ENCODE results near the gene SAMMSON. TPM values are rescaled to one million over a fixed set of nuclear protein-coding genes. Genes with fewer than 3 reads are reported as not detected.

The SAMMSON gene
- total and polyA plus RNA-seq, 2 experiments from 2014 or later, result not detected

- no peak overlapping the region for H3K27ac ChIP-seq (ENCODE audit: low read depth)
- no peak overlapping the region for H3K4me3 Mint-ChIP-seq
- DNase-seq (ENCODE audit: low spot score) (no peak), ATAC-seq (no peak)
- H3K36me3 ChIP-seq (ENCODE audit: insufficient read depth), result no peaks in the 10 kb centered on the region
- peaks cover 4% of the 10 kb centered on the region for H3K27me3 Mint-ChIP-seq (ENCODE audit: insufficient read depth, low read depth, poor library complexity)
- H3F3A ChIP-seq (replicated peaks; ENCODE audit: low read depth), result no peaks in the 10 kb centered on the region
- no peak overlapping the region for H3K4me3 ChIP-seq
- 0 out of 2 replicates have a peak, but pooled peaks cover 6% of the 10 kb centered on the region for H3K27me3 ChIP-seq (ENCODE audit: insufficient read depth)
- H3K79me2 ChIP-seq (replicated peaks; ENCODE audit: insufficient read depth), result no peaks in the 10 kb centered on the region
- H3K36me3 Mint-ChIP-seq (ENCODE audit: low read depth), result no peaks in the 10 kb centered on the region; the same call in 2 of the 3 replicates
- peaks cover 7% of the 10 kb centered on the region; the same call in 2 of the 3 replicates for H3K4me1 Mint-ChIP-seq
- no peak overlapping the region for H3K27ac Mint-ChIP-seq
- no peaks in the 10 kb centered on the region for H4K20me1 ChIP-seq (replicated peaks; ENCODE audit: insufficient read depth)
- no peaks in the 10 kb centered on the region; the same call in 1 of the 2 replicates for H3K4me1 ChIP-seq (ENCODE audit: insufficient read depth)
- H2AFZ ChIP-seq, result no peak overlapping the region
- no peaks in the 10 kb centered on the region for H3K9me3 Mint-ChIP-seq
- H3K9me2 ChIP-seq (ENCODE audit: insufficient read depth), result peaks cover 11% of the 10 kb centered on the region; the same call in 1 of the 2 replicates
- no peak overlapping the region for H3K4me2 ChIP-seq
- no peak for TF ChIP-seq ZNF331 (CRISPR knock-in tag; IDR thresholded peaks at IDR 0.05; ENCODE audit: low read depth)
- TF ChIP-seq ETS1 (IDR thresholded peaks at IDR 0.05), result no peak
- no peak for TF ChIP-seq JUNB (IDR thresholded peaks at IDR 0.05; ENCODE audit: unreplicated experiment)
- TF ChIP-seq EZH2phosphoT487 (IDR thresholded peaks at IDR 0.05; ENCODE audit: unreplicated experiment), result no peak
- TF ChIP-seq NANOG (IDR thresholded peaks at IDR 0.05; ENCODE audit: borderline replicate concordance), result no peak
- no peak for TF ChIP-seq ZNF114 (CRISPR knock-in tag; IDR thresholded peaks at IDR 0.05)
- no peak for TF ChIP-seq CREB1 (CRISPR knock-in tag; IDR thresholded peaks at IDR 0.05; ENCODE audit: low read depth)
Observed at GRCh38 chr3:69985266-69985665, 14.3 kb upstream of the SAMMSON start.

GRCh38 chr3:69986419-69986818 lies 13.1 kb upstream of the SAMMSON start:
- no peak overlapping the region for H3K27ac Mint-ChIP-seq
- 0 out of 2 replicates have a peak, but pooled peaks cover 6% of the 10 kb centered on the region for H3K27me3 ChIP-seq (ENCODE audit: insufficient read depth)
- H4K20me1 ChIP-seq (replicated peaks; ENCODE audit: insufficient read depth), result no peaks in the 10 kb centered on the region
- H3K36me3 ChIP-seq (ENCODE audit: insufficient read depth), result no peaks in the 10 kb centered on the region
- no peaks in the 10 kb centered on the region for H3K79me2 ChIP-seq (replicated peaks; ENCODE audit: insufficient read depth)
- no peaks in the 10 kb centered on the region for H3F3A ChIP-seq (replicated peaks; ENCODE audit: low read depth)
- no peaks in the 10 kb centered on the region for H3K36me3 Mint-ChIP-seq (ENCODE audit: low read depth)
- no peak overlapping the region for H2AFZ ChIP-seq
- peaks cover 4% of the 10 kb centered on the region for H3K27me3 Mint-ChIP-seq (ENCODE audit: insufficient read depth, low read depth, poor library complexity)
- DNase-seq (ENCODE audit: low spot score) (no peak), ATAC-seq (no peak)
- H3K4me2 ChIP-seq, result no peak overlapping the region
- H3K9me2 ChIP-seq (ENCODE audit: insufficient read depth), result peaks cover 6% of the 10 kb centered on the region; the same call in 1 of the 2 replicates
- H3K4me3 Mint-ChIP-seq, result no peak overlapping the region
- H3K4me1 Mint-ChIP-seq, result peaks cover 7% of the 10 kb centered on the region; the same call in 2 of the 3 replicates
- no peak overlapping the region for H3K4me3 ChIP-seq
- H3K27ac ChIP-seq (ENCODE audit: low read depth), result no peak overlapping the region
- no peaks in the 10 kb centered on the region for H3K9me3 Mint-ChIP-seq
- no peaks in the 10 kb centered on the region; the same call in 1 of the 2 replicates for H3K4me1 ChIP-seq (ENCODE audit: insufficient read depth)
- TF ChIP-seq POLR2AphosphoS5 (IDR thresholded peaks at IDR 0.05; ENCODE audit: low read depth) (no peak), EZH2phosphoT487 (IDR thresholded peaks at IDR 0.05; ENCODE audit: unreplicated experiment) (no peak), STAT1 (IDR thresholded peaks at IDR 0.05; ENCODE audit: unreplicated experiment) (no peak), ZNF462 (CRISPR knock-in tag; IDR thresholded peaks at IDR 0.05) (no peak), NANOG (IDR thresholded peaks at IDR 0.05; ENCODE audit: borderline replicate concordance) (no peak), REST (IDR thresholded peaks at IDR 0.05; ENCODE audit: unreplicated experiment) (no peak)

All from GM23338 (cell line).